Calu3 (cell line): ENCODE data around the gene NOA1. TPM values are rescaled to one million over a fixed set of nuclear protein-coding genes. Genes with fewer than 3 reads are reported as not detected.

Experiments used
- BruUV-seq: library from RNA; stranded (reverse); fragments of 400-500 nt; replicated peaks from 2 replicates; lab custom pipeline; 2021; lab: Mats Ljungman, UMichigan
- CTCF ChIA-PET: fragments of 300-600 bp; sonication (Branson Sonifier 250); formaldehyde crosslinking; loops from one replicate; lab custom pipeline; 2022; ENCODE audit warnings: antibody characterized with exemption; lab: Charles Lee
- DNase-seq: peaks from one replicate; pipeline ENCODE4 v3.0.0; 2022
- H3K27ac Mint-ChIP-seq: one replicate; pipeline ENCODE4 v1.8.0; 2022; ENCODE audit warnings: mixed read lengths; ENCODE audit not compliant: unreplicated experiment
- H3K27me3 Mint-ChIP-seq: one replicate; pipeline ENCODE4 v1.8.0; 2022; ENCODE audit warnings: mixed read lengths; ENCODE audit not compliant: unreplicated experiment
- H3K36me3 Mint-ChIP-seq: one replicate; pipeline ENCODE4 v1.8.0; 2022; ENCODE audit warnings: mild to moderate bottlenecking, moderate library complexity, mixed read lengths; ENCODE audit not compliant: insufficient read depth, unreplicated experiment
- H3K4me1 Mint-ChIP-seq: one replicate; pipeline ENCODE4 v1.8.0; 2022; ENCODE audit warnings: mild to moderate bottlenecking, low read depth, mixed read lengths; ENCODE audit not compliant: unreplicated experiment
- H3K4me3 Mint-ChIP-seq: one replicate; pipeline ENCODE4 v1.8.0; 2022; ENCODE audit warnings: mild to moderate bottlenecking, low read depth, moderate library complexity, mixed read lengths; ENCODE audit not compliant: unreplicated experiment
- H3K9me3 Mint-ChIP-seq: one replicate; pipeline ENCODE4 v1.8.0; 2022; ENCODE audit warnings: low read depth, mixed read lengths; ENCODE audit not compliant: unreplicated experiment
- intact Hi-C: fragments of 100-400 bp; cut with micrococcal nuclease; formaldehyde crosslinking; loops from one replicate; pipeline ENCODE4 v1.10.0; 2022; ENCODE audit not compliant: unreplicated experiment
- total RNA-seq: library from RNA; stranded (reverse); gene quantifications from 2 replicates; pipeline ENCODE4 v1.2.3, GENCODE V29; 2022
- TF ChIP-seq, protein P1 (sequence below): fragments of 200-600 bp; IDR thresholded peaks from one replicate; pipeline ENCODE4 v1.8.0; 2022; ENCODE audit warnings: antibody characterized with exemption; ENCODE audit not compliant: unreplicated experiment

NOA1 gene
- total RNA-seq, 1 experiment from 2014 or later = 16.4 TPM

DNA sequence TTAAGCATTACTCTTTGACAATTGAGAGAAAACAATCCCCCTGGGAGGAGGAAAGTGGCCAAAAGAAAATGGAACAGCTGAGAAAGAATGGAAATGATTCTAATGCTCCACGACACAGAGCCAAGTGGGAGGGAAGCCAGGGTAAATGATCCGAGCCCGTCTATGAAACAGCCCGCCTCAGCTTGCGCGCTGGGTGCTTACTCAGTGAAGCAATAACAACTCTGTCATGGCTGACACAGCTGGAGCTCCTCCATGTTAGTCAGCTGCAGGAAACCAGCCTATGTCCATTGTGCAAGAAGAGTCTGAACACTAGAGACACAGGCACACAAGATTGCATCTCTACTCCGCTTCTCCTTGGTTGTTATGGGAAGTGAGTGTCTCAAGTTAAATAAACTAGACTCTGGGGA, 19.3 kb downstream of the NOA1 start:
- H3K4me3 Mint-ChIP-seq = no peak overlapping the region

DNA sequence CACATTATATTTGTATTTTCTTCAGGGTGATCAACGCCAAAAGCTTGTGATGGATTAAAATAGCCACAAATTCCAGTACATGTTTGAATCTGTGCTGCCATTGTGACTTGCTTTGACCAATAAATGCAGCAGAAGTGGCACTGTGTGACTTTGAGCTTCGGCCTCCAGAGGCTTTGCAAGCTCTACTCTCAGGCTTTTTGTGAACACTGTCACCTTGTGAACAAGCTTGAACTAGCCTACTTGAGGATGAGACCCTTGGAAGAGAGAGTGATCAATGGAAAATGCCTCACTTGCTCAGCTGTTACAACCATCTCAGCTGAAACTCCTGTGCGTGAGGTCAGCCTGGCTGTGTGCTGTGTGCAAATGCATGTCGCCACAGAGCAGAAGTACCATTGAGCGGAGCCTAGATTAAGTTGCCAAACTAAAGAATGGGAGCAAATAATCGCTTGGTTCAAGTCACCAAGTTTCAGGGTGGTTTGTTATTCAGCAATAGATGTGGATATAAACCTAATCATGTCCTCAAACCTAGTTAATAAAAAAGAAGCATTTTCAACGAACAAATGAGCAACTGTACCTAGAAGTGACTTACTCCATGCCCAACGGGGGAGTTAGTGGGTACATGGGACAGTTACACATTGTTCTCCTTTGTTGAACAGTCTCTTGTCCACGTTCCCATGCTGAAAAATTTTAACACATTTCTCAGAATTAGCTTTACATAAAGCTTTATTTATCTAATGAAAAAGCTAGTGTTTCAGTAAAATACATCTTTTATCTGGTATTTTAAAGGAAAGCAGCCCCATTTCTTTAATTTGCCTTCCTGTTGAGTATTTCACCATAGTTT, 23.5 kb downstream of the NOA1 start:
- CTCF ChIA-PET = no interaction called here
- intact Hi-C loops = no loop called here
- DNase-seq = no peak
- Mint-ChIP-seq H3K9me3 (no peaks in the 10 kb centered on the region), H3K27ac (no peak overlapping the region), H3K4me1 (no peaks in the 10 kb centered on the region), H3K4me3 (no peak overlapping the region), H3K27me3 (no peaks in the 10 kb centered on the region), H3K36me3 (no peaks in the 10 kb centered on the region)
- TF ChIP-seq, protein P1, sequence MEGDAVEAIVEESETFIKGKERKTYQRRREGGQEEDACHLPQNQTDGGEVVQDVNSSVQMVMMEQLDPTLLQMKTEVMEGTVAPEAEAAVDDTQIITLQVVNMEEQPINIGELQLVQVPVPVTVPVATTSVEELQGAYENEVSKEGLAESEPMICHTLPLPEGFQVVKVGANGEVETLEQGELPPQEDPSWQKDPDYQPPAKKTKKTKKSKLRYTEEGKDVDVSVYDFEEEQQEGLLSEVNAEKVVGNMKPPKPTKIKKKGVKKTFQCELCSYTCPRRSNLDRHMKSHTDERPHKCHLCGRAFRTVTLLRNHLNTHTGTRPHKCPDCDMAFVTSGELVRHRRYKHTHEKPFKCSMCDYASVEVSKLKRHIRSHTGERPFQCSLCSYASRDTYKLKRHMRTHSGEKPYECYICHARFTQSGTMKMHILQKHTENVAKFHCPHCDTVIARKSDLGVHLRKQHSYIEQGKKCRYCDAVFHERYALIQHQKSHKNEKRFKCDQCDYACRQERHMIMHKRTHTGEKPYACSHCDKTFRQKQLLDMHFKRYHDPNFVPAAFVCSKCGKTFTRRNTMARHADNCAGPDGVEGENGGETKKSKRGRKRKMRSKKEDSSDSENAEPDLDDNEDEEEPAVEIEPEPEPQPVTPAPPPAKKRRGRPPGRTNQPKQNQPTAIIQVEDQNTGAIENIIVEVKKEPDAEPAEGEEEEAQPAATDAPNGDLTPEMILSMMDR = no peak
- no TSS peak for BruUV-seq

More for the DNA sequence above, 19.3 kb downstream of the NOA1 start:
- CTCF ChIA-PET = no interaction called here
- no peaks in the 10 kb centered on the region for H3K9me3 Mint-ChIP-seq
- H3K4me1 Mint-ChIP-seq = no peaks in the 10 kb centered on the region
- no TSS peak for BruUV-seq
- no peaks in the 10 kb centered on the region for H3K27me3 Mint-ChIP-seq
- DNase-seq = no peak
- TF ChIP-seq, protein P1 = no peak
- H3K27ac Mint-ChIP-seq = no peak overlapping the region
- intact Hi-C loops = no loop called here
- H3K36me3 Mint-ChIP-seq = peaks cover 17% of the 10 kb centered on the region

DNA sequence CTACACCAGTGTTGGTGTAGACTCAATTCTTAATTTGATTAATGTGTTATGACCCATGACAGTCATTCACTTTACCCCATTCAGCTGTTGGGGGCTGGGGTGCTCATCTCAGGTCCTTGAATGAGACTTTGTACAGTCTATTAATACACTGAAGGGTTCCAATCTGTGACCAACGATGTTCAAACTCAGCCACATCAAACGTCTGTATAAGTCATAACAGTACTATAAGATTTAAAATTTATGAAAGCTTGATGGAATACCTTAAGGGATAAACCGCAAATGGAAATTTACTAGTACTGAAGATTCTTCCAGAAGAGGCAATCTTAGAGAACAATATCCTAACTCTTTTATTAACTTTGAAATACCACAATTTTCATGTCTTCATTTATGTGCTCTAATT, 36.0 kb downstream of the NOA1 start:
- H3K36me3 Mint-ChIP-seq = peaks cover 10% of the 10 kb centered on the region
- H3K4me1 Mint-ChIP-seq = peaks cover 8% of the 10 kb centered on the region
- no peak overlapping the region for H3K27ac Mint-ChIP-seq
- TF ChIP-seq, protein P1 = no peak
- intact Hi-C loops = no loop called here
- no peak overlapping the region for H3K4me3 Mint-ChIP-seq
- no peak for DNase-seq
- no TSS peak for BruUV-seq
- no peaks in the 10 kb centered on the region for H3K27me3 Mint-ChIP-seq
- CTCF ChIA-PET = interaction anchor here (0.5 kb wide), 1 partner anchor 24 kb away, joined by 3 read pairs; no protein-coding TSS in a partner anchor
- H3K9me3 Mint-ChIP-seq = no peaks in the 10 kb centered on the region

DNA sequence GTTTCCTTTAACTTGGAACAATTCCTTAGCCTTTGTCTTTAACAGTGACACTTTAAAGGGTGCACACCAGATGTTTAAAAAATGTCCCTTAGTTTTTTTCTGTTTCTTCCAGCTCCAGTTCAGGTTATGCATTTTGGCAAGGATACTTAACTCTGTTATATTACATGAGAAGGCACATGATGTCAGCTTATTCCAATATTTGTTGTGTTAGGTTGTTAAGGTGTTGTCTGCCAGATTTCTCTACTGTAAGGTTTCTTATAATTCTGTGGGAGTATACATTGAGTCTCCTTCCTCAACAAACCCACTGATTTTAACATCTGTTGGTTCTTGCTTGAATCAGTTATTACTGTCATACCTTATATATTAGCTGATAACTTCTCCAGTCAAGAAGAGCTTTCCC, 36.4 kb downstream of the NOA1 start:
- Mint-ChIP-seq H3K27ac (no peak overlapping the region), H3K4me1 (peaks cover 8% of the 10 kb centered on the region), H3K36me3 (peaks cover 10% of the 10 kb centered on the region), H3K4me3 (no peak overlapping the region), H3K9me3 (no peaks in the 10 kb centered on the region), H3K27me3 (no peaks in the 10 kb centered on the region)
- DNase-seq = no peak
- TF ChIP-seq, protein P1 = no peak
- intact Hi-C loops = no loop called here
- CTCF ChIA-PET = interaction anchor here (0.5 kb wide), 1 partner anchor 23 kb away, joined by 3 read pairs; no protein-coding TSS in a partner anchor
- BruUV-seq = no TSS peak
